GM19240 (cell line): ENCODE data around the gene HOXB6.

ENCODE experiments used
- DNase-seq: peaks from one replicate; pipeline ENCODE4 v3.0.0; 2011; ENCODE audit warnings: low spot score; ENCODE audit not compliant: insufficient read length

The HOXB6 gene

GRCh38 chr17:48634493-48635208 is 29.9 kb upstream of the HOXB6 start:
- DNase-seq = no peak

- no peak for DNase-seq
Observed at GRCh38 chr17:48633266-48633677, 28.5 kb upstream of the HOXB6 start.

GRCh38 chr17:48632579-48633265 is 27.9 kb upstream of the HOXB6 start:
- no peak for DNase-seq

GRCh38 chr17:48631693-48632578 is 27.1 kb upstream of the HOXB6 start:
- DNase-seq = no peak

GRCh38 chr17:48630925-48631692 is 26.3 kb upstream of the HOXB6 start:
- no peak for DNase-seq

GRCh38 chr17:48630009-48630924 is 25.5 kb upstream of the HOXB6 start:
- DNase-seq = no peak

GRCh38 chr17:48629411-48629759 is 24.6 kb upstream of the HOXB6 start:
- no peak for DNase-seq

GRCh38 chr17:48628649-48629410 is 24.0 kb upstream of the HOXB6 start:
- DNase-seq = no peak

GRCh38 chr17:48627623-48628521 is 23.1 kb upstream of the HOXB6 start:
- DNase-seq = no peak

GRCh38 chr17:48627118-48627597 is 22.4 kb upstream of the HOXB6 start:
- no peak for DNase-seq

GRCh38 chr17:48626245-48627117 is 21.7 kb upstream of the HOXB6 start, which contains the start of gene HOXB9:
HOXB9 (minus strand) TSS chr17:48626358; CDS start chr17:48626269, 89 bp downstream.
- no peak for DNase-seq

- DNase-seq = no peak
Observed at GRCh38 chr17:48625495-48626244, 20.9 kb upstream of the HOXB6 start.

GRCh38 chr17:48624544-48625494 is 20.0 kb upstream of the HOXB6 start:
- no peak for DNase-seq

- no peak for DNase-seq
Observed at GRCh38 chr17:48624118-48624517, 19.3 kb upstream of the HOXB6 start.

GRCh38 chr17:48623583-48623982 is 18.8 kb upstream of the HOXB6 start:
- DNase-seq = no peak
